Neural cell (in vitro differentiated cells): Measurements from ENCODE around the gene PHIP. TPM values are rescaled to one million over a fixed set of nuclear protein-coding genes. Genes with fewer than 3 reads are reported as not detected.

Experiments
- H2AFZ ChIP-seq: fragments of 200-600, 300-800 bp; sonication (generic), shearing (Covaris generic); 2 replicates; pipeline ENCODE4 v1.6.0; 2014; ENCODE audit warnings: low read depth, mild to moderate bottlenecking, antibody characterized with exemption, low read length, moderate library complexity
- H3F3A ChIP-seq: fragments of 200-600 bp; shearing (Covaris generic); 2 replicates; pipeline ENCODE4 v1.6.1; 2016; ENCODE audit warnings: mild to moderate bottlenecking, moderate library complexity, mixed read lengths, antibody characterized with exemption, low read length; ENCODE audit not compliant: insufficient read depth, poor library complexity, severe bottlenecking
- H3K27ac ChIP-seq: fragments of 200-600, 300-800 bp; sonication (generic), shearing (Covaris generic); 2 replicates; pipeline ENCODE4 v1.5.1; 2014; ENCODE audit warnings: mild to moderate bottlenecking, low read length, moderate library complexity
- H3K27me3 ChIP-seq: fragments of 300-800, 200-600 bp; sonication (generic), shearing (Covaris generic); 2 replicates; pipeline ENCODE4 v1.6.0; 2014; ENCODE audit warnings: mild to moderate bottlenecking, low read depth, low read length, moderate library complexity; ENCODE audit not compliant: insufficient read depth
- H3K36me3 ChIP-seq: fragments of 300-800, 200-600 bp; sonication (generic), shearing (Covaris generic); 2 replicates; pipeline ENCODE4 v1.5.1; 2014; ENCODE audit warnings: mild to moderate bottlenecking, antibody characterized with exemption, low read length, moderate library complexity; ENCODE audit not compliant: insufficient read depth
- H3K4me2 ChIP-seq: fragments of 300-800, 200-600 bp; sonication (generic), shearing (Covaris generic); 2 replicates; pipeline ENCODE4 v1.6.0; 2014; ENCODE audit warnings: mild to moderate bottlenecking, low read length
- H3K4me3 ChIP-seq: fragments of 300-800, 200-600 bp; sonication (generic), shearing (Covaris generic); 2 replicates; pipeline ENCODE4 v1.5.1; 2014; ENCODE audit warnings: mild to moderate bottlenecking, low read length, moderate library complexity
- H3K79me2 ChIP-seq: fragments of 200-600 bp; shearing (Covaris generic); replicated peaks from 2 replicates; pipeline ENCODE4 v1.6.0; 2014; ENCODE audit warnings: mild to moderate bottlenecking, low read length, moderate library complexity; ENCODE audit not compliant: insufficient read depth
- H3K9ac ChIP-seq: fragments of 300-800, 200-600 bp; sonication (generic), shearing (Covaris generic); 2 replicates; pipeline ENCODE4 v1.6.1; 2016; ENCODE audit warnings: mild to moderate bottlenecking, low read length, mixed read lengths
- H3K9me2 ChIP-seq: fragments of 200-600 bp; shearing (Covaris generic); 2 replicates; pipeline ENCODE4 v1.6.1; 2016; ENCODE audit warnings: mild to moderate bottlenecking, low read length, mixed read lengths; ENCODE audit not compliant: insufficient read depth
- H3K9me3 ChIP-seq: fragments of 200-600, 300-800 bp; sonication (generic), shearing (Covaris generic); 2 replicates; pipeline ENCODE4 v1.6.1; 2016; ENCODE audit warnings: mild to moderate bottlenecking, mixed run types, low read length, moderate library complexity, mixed read lengths
- H4K20me1 ChIP-seq: fragments of 200-600 bp; shearing (Covaris generic); 2 replicates; pipeline ENCODE4 v1.6.1; 2016; ENCODE audit warnings: mild to moderate bottlenecking, mixed run types; ENCODE audit not compliant: insufficient read depth
- CTCF ChIP-seq: fragments of 450-650 bp; IDR thresholded peaks from 2 replicates; pipeline ENCODE4 v1.5.1; 2014; ENCODE audit warnings: antibody characterized with exemption, mild to moderate bottlenecking, moderate library complexity; ENCODE audit not compliant: poor library complexity, severe bottlenecking
- EP300 ChIP-seq: fragments of 450-650 bp; conservative IDR thresholded peaks from 2 replicates; pipeline ENCODE4 v1.6.1; 2014; ENCODE audit warnings: antibody characterized with exemption, mild to moderate bottlenecking, moderate library complexity; ENCODE audit not compliant: poor library complexity, severe bottlenecking
- EZH2 ChIP-seq: fragments of 200-600, 300-800 bp; shearing (Covaris generic), sonication (generic); IDR thresholded peaks from 2 replicates; pipeline ENCODE4 v1.6.1; 2014; ENCODE audit warnings: antibody characterized with exemption, low read length, borderline replicate concordance, mild to moderate bottlenecking; ENCODE audit not compliant: insufficient read depth, poor library complexity, severe bottlenecking
- MXI1 ChIP-seq: fragments of 450-650 bp; conservative IDR thresholded peaks from 2 replicates; pipeline ENCODE4 v1.6.1; 2014; ENCODE audit warnings: antibody characterized with exemption, mild to moderate bottlenecking; ENCODE audit not compliant: poor library complexity, severe bottlenecking
- POLR2AphosphoS5 ChIP-seq: IDR thresholded peaks from 2 replicates; pipeline ENCODE4 v1.6.1; 2012
- RAD21 ChIP-seq: fragments of 450-650 bp; conservative IDR thresholded peaks from 2 replicates; pipeline ENCODE4 v1.6.1; 2014; ENCODE audit warnings: antibody characterized with exemption, mild to moderate bottlenecking, moderate library complexity
- REST ChIP-seq: IDR thresholded peaks from 2 replicates; pipeline ENCODE4 v1.6.1; 2012; ENCODE audit warnings: borderline replicate concordance
- SMC3 ChIP-seq: fragments of 450-650 bp; conservative IDR thresholded peaks from 2 replicates; pipeline ENCODE4 v1.6.1; 2014; ENCODE audit warnings: antibody characterized with exemption, mild to moderate bottlenecking, moderate library complexity; ENCODE audit not compliant: poor library complexity
- TAF1 ChIP-seq: IDR thresholded peaks from 2 replicates; pipeline ENCODE4 v1.6.1; 2012; ENCODE audit warnings: low read depth
- polyA plus RNA-seq: library from polyadenylated mRNA; depleted of rRNA; stranded (reverse); fragments of >200 nt; gene quantifications from 2 replicates; pipeline ENCODE4 v1.2.3, GENCODE V29; 2014

The PHIP gene
- polyA plus RNA-seq, 1 donor from 2014 or later: 50.8 TPM

GRCh38 chr6:79028641-79029314 lies 49.3 kb downstream of the PHIP start:
- TF ChIP-seq SMC3 (no peak), RAD21 (no peak), TAF1 (no peak), MXI1 (no peak), POLR2AphosphoS5 (no peak), REST (no peak), EP300 (no peak), CTCF (no peak), EZH2 (no peak)
- Histone ChIP-seq H3K4me3 (no peak overlapping the region), H3K36me3 (peaks cover 16% of the 10 kb centered on the region), H2AFZ (no peak overlapping the region), H3K9me2 (no peaks in the 10 kb centered on the region), H3K9ac (no peak overlapping the region), H4K20me1 (no peaks in the 10 kb centered on the region), H3K9me3 (no peaks in the 10 kb centered on the region), H3K4me2 (no peak overlapping the region), H3K27ac (no peak overlapping the region), H3K27me3 (no peaks in the 10 kb centered on the region), H3F3A (no peaks in the 10 kb centered on the region), H3K79me2 (peaks cover 64% of the 10 kb centered on the region)

GRCh38 chr6:79011940-79012339 lies 66.1 kb downstream of the PHIP start:
- no peak overlapping the region for H3K4me3 ChIP-seq
- H3K36me3 ChIP-seq: peaks cover 3% of the 10 kb centered on the region
- no peak overlapping the region for H3K9ac ChIP-seq
- no peak overlapping the region for H3K27ac ChIP-seq
- H3K4me2 ChIP-seq: no peak overlapping the region
- H3K9me2 ChIP-seq: no peaks in the 10 kb centered on the region
- no peaks in the 10 kb centered on the region for H3F3A ChIP-seq
- no peak for TF ChIP-seq MXI1
- TF ChIP-seq RAD21: no peak
- H3K27me3 ChIP-seq: no peaks in the 10 kb centered on the region
- no peak overlapping the region for H2AFZ ChIP-seq
- H4K20me1 ChIP-seq: no peaks in the 10 kb centered on the region
- H3K79me2 ChIP-seq: peaks cover 4% of the 10 kb centered on the region
- H3K9me3 ChIP-seq: no peaks in the 10 kb centered on the region

GRCh38 chr6:79010422-79010821 lies 67.6 kb downstream of the PHIP start:
- H3K9ac ChIP-seq: no peak overlapping the region
- no peak overlapping the region for H3K27ac ChIP-seq
- peaks cover 4% of the 10 kb centered on the region for H3K79me2 ChIP-seq
- H3K4me3 ChIP-seq: no peak overlapping the region
- H3K4me2 ChIP-seq: no peak overlapping the region
- H4K20me1 ChIP-seq: no peaks in the 10 kb centered on the region
- H3K9me3 ChIP-seq: no peaks in the 10 kb centered on the region
- no peaks in the 10 kb centered on the region for H3F3A ChIP-seq
- no peak overlapping the region for H2AFZ ChIP-seq
- no peaks in the 10 kb centered on the region for H3K27me3 ChIP-seq
- no peak for TF ChIP-seq EP300
- no peak for TF ChIP-seq CTCF
- TF ChIP-seq SMC3: no peak
- no peak for TF ChIP-seq EZH2
- TF ChIP-seq RAD21: no peak
- no peak for TF ChIP-seq MXI1
- no peak for TF ChIP-seq TAF1
- no peak for TF ChIP-seq POLR2AphosphoS5
- no peak for TF ChIP-seq REST
- H3K9me2 ChIP-seq: no peaks in the 10 kb centered on the region
- H3K36me3 ChIP-seq: no peaks in the 10 kb centered on the region
